Parathyroid adenoma (tissue), 2 donors: ENCODE results near the gene DUSP8.

ENCODE experiments used
- H2AFZ ChIP-seq: fragments of 300-600 bp; sonication (generic); one replicate; pipeline ENCODE4 v1.7.0; 2017; ENCODE audit warnings: antibody characterized with exemption, mild to moderate bottlenecking
- H3K27ac ChIP-seq: fragments of 300-600 bp; sonication (generic); one replicate; pipeline ENCODE4 v1.7.0; 2017
- H3K27me3 ChIP-seq: fragments of 300-600 bp; sonication (generic); one replicate; pipeline ENCODE4 v1.7.0; 2017; ENCODE audit warnings: low read length; ENCODE audit not compliant: control insufficient read depth, insufficient read depth
- H3K36me3 ChIP-seq: fragments of 300-600 bp; sonication (generic); one replicate; pipeline ENCODE4 v1.7.0; 2017; ENCODE audit warnings: low read length; ENCODE audit not compliant: control insufficient read depth, insufficient read depth
- H3K4me1 ChIP-seq: fragments of 300-600 bp; sonication (generic); one replicate; pipeline ENCODE4 v1.7.0; 2017; ENCODE audit warnings: control low read depth
- H3K4me2 ChIP-seq: fragments of 300-600 bp; sonication (generic); one replicate; pipeline ENCODE4 v1.7.0; 2017; ENCODE audit warnings: low read length
- H3K4me3 ChIP-seq: fragments of 300-600 bp; sonication (generic); one replicate; pipeline ENCODE4 v1.7.0; 2017; ENCODE audit warnings: low read depth, low read length
- H3K79me2 ChIP-seq: fragments of 300-600 bp; sonication (generic); one replicate; pipeline ENCODE4 v1.7.0; 2017; ENCODE audit warnings: control low read depth
- H3K9ac ChIP-seq: fragments of 300-600 bp; sonication (generic); one replicate; pipeline ENCODE4 v1.7.0; 2017; ENCODE audit warnings: mild to moderate bottlenecking
- H3K9me3 ChIP-seq: fragments of 300-600 bp; sonication (generic); one replicate; pipeline ENCODE4 v1.7.0; 2017; ENCODE audit warnings: low read length; ENCODE audit not compliant: control insufficient read depth
- TF ChIP-seq, protein P1 (sequence below): fragments of 300-600 bp; sonication (generic); IDR thresholded peaks from one replicate; pipeline ENCODE4 v1.7.0; 2017; ENCODE audit warnings: antibody characterized with exemption, mild to moderate bottlenecking
- donor health status: primary hyperparathyroidism.

The DUSP8 gene

DNA sequence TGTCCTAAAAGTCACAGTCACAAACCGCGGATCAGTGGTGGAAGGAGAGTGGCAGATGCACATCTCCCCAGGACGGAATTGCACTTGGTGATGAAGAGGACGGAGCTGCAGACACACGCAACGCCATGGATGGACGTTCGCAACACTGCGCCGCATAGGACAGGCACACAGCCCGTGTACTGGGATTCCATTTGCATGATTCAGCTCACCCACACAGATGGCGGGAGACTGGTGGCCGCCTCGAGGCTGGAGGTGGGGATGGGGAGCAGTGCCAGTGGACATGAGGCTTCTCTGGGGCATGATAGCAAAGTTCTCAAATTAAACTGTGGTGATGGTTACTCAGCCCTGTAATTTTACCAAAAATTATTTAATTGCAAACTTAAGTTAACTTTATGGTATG, 37.4 kb downstream of the DUSP8 start:
- H3K4me3 ChIP-seq = no peak overlapping the region
- H2AFZ ChIP-seq = no peak overlapping the region
- peaks cover 7% of the 10 kb centered on the region for H3K4me1 ChIP-seq
- H3K27ac ChIP-seq = no peak overlapping the region
- H3K27me3 ChIP-seq = no peaks in the 10 kb centered on the region
- H3K9me3 ChIP-seq = no peaks in the 10 kb centered on the region
- no peak overlapping the region for H3K9ac ChIP-seq
- TF ChIP-seq, protein P1, sequence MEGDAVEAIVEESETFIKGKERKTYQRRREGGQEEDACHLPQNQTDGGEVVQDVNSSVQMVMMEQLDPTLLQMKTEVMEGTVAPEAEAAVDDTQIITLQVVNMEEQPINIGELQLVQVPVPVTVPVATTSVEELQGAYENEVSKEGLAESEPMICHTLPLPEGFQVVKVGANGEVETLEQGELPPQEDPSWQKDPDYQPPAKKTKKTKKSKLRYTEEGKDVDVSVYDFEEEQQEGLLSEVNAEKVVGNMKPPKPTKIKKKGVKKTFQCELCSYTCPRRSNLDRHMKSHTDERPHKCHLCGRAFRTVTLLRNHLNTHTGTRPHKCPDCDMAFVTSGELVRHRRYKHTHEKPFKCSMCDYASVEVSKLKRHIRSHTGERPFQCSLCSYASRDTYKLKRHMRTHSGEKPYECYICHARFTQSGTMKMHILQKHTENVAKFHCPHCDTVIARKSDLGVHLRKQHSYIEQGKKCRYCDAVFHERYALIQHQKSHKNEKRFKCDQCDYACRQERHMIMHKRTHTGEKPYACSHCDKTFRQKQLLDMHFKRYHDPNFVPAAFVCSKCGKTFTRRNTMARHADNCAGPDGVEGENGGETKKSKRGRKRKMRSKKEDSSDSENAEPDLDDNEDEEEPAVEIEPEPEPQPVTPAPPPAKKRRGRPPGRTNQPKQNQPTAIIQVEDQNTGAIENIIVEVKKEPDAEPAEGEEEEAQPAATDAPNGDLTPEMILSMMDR = no peak
- no peak overlapping the region for H3K4me2 ChIP-seq
- no peaks in the 10 kb centered on the region for H3K36me3 ChIP-seq
- peaks cover 62% of the 10 kb centered on the region for H3K79me2 ChIP-seq

DNA sequence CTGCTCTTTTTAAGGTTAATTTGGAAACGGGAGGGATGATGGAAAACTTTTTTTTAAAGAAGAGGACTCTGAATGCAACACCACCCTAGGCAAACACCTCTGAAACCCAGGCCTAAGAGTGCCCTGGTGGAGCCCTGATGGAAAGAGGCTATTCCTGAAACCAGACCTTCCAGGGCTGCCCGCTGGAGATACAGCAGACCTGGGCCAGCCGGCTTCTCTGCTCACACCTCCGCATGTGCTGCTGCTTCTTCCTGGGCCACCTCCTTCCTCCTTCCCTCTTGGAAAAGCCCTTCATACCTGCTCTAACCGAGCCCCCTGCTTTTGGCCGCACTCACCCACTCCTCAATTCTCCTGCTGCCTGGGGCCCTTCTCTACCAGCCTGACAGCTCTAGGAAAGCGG, 37.9 kb downstream of the DUSP8 start:
- no peak overlapping the region for H3K4me3 ChIP-seq
- no peaks in the 10 kb centered on the region for H3K9me3 ChIP-seq
- H2AFZ ChIP-seq = no peak overlapping the region
- no peak overlapping the region for H3K9ac ChIP-seq
- no peak overlapping the region for H3K4me2 ChIP-seq
- no peaks in the 10 kb centered on the region for H3K27me3 ChIP-seq
- H3K79me2 ChIP-seq = peaks cover 67% of the 10 kb centered on the region
- H3K27ac ChIP-seq = no peak overlapping the region
- H3K4me1 ChIP-seq = peaks cover 7% of the 10 kb centered on the region
- TF ChIP-seq, protein P1 = no peak
- H3K36me3 ChIP-seq = no peaks in the 10 kb centered on the region

DNA sequence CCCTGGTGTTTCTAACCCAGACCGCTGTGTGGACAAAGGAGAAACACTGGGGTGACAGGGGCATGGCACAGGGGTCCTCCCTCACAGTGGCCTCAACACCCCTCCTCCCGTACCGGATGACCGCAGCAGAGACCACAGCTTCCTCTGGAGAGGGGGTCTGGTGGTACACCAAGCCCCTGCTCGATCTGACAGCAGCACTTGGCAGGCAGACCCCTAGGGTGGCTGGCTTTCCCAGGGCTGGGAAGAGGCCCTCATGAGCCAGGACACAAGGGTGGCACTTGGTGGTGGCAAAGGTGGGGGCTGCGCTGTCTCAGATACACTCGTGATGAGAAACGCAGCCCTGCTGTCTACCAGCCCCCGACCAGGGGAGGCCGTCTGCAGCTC, 38.7 kb downstream of the DUSP8 start:
- peaks cover 7% of the 10 kb centered on the region for H3K4me1 ChIP-seq
- no peaks in the 10 kb centered on the region for H3K9me3 ChIP-seq
- peak overlapping the region; percentile 44 for H3K27ac ChIP-seq
- peaks cover 74% of the 10 kb centered on the region for H3K79me2 ChIP-seq
- H2AFZ ChIP-seq = no peak overlapping the region
- H3K9ac ChIP-seq = no peak overlapping the region
- no peaks in the 10 kb centered on the region for H3K36me3 ChIP-seq
- TF ChIP-seq, protein P1 = no peak
- no peak overlapping the region for H3K4me2 ChIP-seq
- H3K4me3 ChIP-seq = no peak overlapping the region
- no peaks in the 10 kb centered on the region for H3K27me3 ChIP-seq

DNA sequence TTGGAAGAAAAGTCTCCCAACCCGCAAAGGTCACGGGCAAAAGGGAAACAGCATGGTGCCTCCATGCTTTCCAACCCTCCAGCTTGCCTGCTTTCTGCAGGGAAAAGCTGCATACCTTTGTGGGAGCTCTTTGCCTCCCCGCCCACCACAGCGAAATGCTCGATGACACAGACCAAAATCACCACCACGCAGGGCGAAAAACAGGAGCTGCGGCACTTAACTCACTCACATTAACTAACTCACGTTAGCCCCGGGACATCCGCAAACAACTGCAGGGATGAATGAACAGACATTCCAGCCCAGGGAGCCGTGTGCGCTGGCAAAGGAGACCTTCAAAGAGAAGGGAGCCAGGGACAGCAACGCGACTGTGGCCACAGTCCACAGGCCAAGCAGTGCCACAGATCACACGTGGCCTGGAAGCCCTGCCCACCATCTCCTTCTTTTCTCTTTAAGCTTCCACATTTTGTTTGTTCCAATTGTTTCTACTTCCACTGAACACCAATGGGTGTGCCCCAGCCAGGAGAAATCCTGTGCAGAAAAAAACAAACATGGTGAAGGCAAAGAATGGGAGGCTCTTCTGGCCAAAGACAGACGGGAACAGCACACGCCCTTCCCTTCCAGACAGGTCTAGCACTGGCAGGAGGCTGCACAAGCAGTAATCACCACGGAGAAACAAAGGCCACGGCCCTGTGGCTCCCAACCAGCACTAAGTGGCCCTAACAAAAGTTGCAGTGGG, 39.3 kb downstream of the DUSP8 start:
- no peak overlapping the region for H3K27ac ChIP-seq

More for the DNA sequence above, 39.3 kb downstream of the DUSP8 start:
- H3K79me2 ChIP-seq = peaks cover 79% of the 10 kb centered on the region
- peaks cover 7% of the 10 kb centered on the region for H3K4me1 ChIP-seq
- H3K4me3 ChIP-seq = no peak overlapping the region
- no peaks in the 10 kb centered on the region for H3K27me3 ChIP-seq
- H3K36me3 ChIP-seq = no peaks in the 10 kb centered on the region
- H3K9me3 ChIP-seq = no peaks in the 10 kb centered on the region
- H3K4me2 ChIP-seq = no peak overlapping the region
- TF ChIP-seq, protein P1 = no peak
- H2AFZ ChIP-seq = no peak overlapping the region
- no peak overlapping the region for H3K9ac ChIP-seq
